ENCODE results near the gene UBAC1. TPM values are rescaled to one million over a fixed set of nuclear protein-coding genes. Genes with fewer than 3 reads are reported as not detected.

Gene UBAC1
- polyA plus RNA-seq, 1 donor from 2014 or later = 92.3 TPM

- H3F3A ChIP-seq (ENCODE audit: insufficient read depth, low read length, poor library complexity, severe bottlenecking) = no peaks in the 10 kb centered on the region
- no peaks in the 10 kb centered on the region for H3K79me2 ChIP-seq (replicated peaks; ENCODE audit: insufficient read depth, low read length)
- no peak for TF ChIP-seq RAD21 (conservative IDR thresholded peaks at IDR 0.05)
- no peak for TF ChIP-seq EZH2 (IDR thresholded peaks at IDR 0.05; ENCODE audit: borderline replicate concordance, insufficient read depth, low read length, poor library complexity, severe bottlenecking)
- TF ChIP-seq, protein P1, sequence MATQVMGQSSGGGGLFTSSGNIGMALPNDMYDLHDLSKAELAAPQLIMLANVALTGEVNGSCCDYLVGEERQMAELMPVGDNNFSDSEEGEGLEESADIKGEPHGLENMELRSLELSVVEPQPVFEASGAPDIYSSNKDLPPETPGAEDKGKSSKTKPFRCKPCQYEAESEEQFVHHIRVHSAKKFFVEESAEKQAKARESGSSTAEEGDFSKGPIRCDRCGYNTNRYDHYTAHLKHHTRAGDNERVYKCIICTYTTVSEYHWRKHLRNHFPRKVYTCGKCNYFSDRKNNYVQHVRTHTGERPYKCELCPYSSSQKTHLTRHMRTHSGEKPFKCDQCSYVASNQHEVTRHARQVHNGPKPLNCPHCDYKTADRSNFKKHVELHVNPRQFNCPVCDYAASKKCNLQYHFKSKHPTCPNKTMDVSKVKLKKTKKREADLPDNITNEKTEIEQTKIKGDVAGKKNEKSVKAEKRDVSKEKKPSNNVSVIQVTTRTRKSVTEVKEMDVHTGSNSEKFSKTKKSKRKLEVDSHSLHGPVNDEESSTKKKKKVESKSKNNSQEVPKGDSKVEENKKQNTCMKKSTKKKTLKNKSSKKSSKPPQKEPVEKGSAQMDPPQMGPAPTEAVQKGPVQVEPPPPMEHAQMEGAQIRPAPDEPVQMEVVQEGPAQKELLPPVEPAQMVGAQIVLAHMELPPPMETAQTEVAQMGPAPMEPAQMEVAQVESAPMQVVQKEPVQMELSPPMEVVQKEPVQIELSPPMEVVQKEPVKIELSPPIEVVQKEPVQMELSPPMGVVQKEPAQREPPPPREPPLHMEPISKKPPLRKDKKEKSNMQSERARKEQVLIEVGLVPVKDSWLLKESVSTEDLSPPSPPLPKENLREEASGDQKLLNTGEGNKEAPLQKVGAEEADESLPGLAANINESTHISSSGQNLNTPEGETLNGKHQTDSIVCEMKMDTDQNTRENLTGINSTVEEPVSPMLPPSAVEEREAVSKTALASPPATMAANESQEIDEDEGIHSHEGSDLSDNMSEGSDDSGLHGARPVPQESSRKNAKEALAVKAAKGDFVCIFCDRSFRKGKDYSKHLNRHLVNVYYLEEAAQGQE (IDR thresholded peaks at IDR 0.05; ENCODE audit: borderline replicate concordance) = no peak
- no peak for TF ChIP-seq MXI1 (conservative IDR thresholded peaks at IDR 0.05; ENCODE audit: poor library complexity, severe bottlenecking)
- no peak for TF ChIP-seq POLR2AphosphoS5 (IDR thresholded peaks at IDR 0.05)
- TF ChIP-seq SMC3 (conservative IDR thresholded peaks at IDR 0.05; ENCODE audit: poor library complexity) = no peak
- TF ChIP-seq TAF1 (IDR thresholded peaks at IDR 0.05; ENCODE audit: low read depth) = no peak
- TF ChIP-seq, protein P2, sequence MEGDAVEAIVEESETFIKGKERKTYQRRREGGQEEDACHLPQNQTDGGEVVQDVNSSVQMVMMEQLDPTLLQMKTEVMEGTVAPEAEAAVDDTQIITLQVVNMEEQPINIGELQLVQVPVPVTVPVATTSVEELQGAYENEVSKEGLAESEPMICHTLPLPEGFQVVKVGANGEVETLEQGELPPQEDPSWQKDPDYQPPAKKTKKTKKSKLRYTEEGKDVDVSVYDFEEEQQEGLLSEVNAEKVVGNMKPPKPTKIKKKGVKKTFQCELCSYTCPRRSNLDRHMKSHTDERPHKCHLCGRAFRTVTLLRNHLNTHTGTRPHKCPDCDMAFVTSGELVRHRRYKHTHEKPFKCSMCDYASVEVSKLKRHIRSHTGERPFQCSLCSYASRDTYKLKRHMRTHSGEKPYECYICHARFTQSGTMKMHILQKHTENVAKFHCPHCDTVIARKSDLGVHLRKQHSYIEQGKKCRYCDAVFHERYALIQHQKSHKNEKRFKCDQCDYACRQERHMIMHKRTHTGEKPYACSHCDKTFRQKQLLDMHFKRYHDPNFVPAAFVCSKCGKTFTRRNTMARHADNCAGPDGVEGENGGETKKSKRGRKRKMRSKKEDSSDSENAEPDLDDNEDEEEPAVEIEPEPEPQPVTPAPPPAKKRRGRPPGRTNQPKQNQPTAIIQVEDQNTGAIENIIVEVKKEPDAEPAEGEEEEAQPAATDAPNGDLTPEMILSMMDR (IDR thresholded peaks at IDR 0.05; ENCODE audit: poor library complexity, severe bottlenecking) = no peak
- TF ChIP-seq EP300 (conservative IDR thresholded peaks at IDR 0.05; ENCODE audit: poor library complexity, severe bottlenecking) = no peak
- H3K9me3 ChIP-seq (ENCODE audit: low read length) = no peaks in the 10 kb centered on the region
- H3K4me3 ChIP-seq (ENCODE audit: low read length) = no peak overlapping the region
- no peaks in the 10 kb centered on the region for H3K9me2 ChIP-seq (ENCODE audit: insufficient read depth, low read length)
- no peaks in the 10 kb centered on the region for H4K20me1 ChIP-seq (ENCODE audit: insufficient read depth)
- no peaks in the 10 kb centered on the region for H3K36me3 ChIP-seq (ENCODE audit: insufficient read depth, low read length)
- H3K27ac ChIP-seq (ENCODE audit: low read length) = no peak overlapping the region
- H3K9ac ChIP-seq (ENCODE audit: low read length) = no peak overlapping the region
- no peak overlapping the region for H3K4me2 ChIP-seq (ENCODE audit: low read length)
- no peak overlapping the region for H2AFZ ChIP-seq (ENCODE audit: low read depth, low read length)
- H3K27me3 ChIP-seq (ENCODE audit: insufficient read depth, low read depth, low read length) = no peaks in the 10 kb centered on the region
These were observed 18.5 kb upstream of the UBAC1 start for GRCh38 chr9:135979547-135980166.

DNA sequence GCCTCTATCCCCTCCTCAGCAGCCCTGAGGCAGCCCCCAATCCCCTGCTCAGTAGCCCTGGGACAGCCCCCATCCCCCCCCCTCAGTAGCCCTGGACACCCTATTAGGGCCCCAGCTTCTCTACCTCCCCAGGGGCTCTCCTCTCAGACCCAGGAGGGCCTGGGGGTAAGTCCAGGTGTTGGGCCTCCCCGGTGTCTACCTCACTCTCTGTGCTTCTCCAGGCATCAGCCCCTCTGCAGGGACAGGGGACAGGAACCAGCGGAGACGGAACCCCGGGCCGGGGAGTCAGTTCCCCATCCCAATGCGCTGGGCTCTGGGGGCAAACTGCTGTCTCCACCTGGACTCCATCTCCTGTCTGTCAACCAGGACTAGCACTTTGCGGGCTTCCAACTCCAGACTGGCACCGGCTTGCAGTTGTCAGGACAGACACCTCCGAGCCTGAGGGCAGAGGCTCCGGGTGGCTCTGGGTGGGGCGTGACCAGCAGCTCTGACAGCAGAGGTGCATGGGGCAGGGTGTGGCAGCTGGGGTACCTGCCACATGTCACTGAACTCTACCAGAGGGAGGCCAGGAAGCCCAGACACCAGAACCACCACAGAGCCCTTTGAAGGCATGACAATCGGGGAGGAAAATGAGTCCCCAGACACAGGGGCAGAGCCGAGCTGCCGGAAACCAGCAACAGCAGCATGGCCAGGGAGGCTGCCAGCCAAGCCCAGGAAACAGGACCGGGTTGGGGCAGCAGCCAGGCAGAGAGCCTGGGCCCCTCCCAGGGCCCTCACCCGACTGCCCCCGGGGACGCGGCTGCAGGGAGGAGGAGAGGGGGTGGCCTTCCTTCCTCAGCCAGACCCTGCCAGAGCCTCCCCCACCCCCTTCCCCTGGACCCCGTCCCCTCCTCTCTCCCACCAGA is 17.7 kb upstream of the UBAC1 start:
- Histone ChIP-seq H3K27me3 (ENCODE audit: insufficient read depth, low read depth, low read length) (no peaks in the 10 kb centered on the region), H3K9me2 (ENCODE audit: insufficient read depth, low read length) (no peaks in the 10 kb centered on the region), H3K27ac (ENCODE audit: low read length) (no peak overlapping the region), H3K4me3 (ENCODE audit: low read length) (no peak overlapping the region), H2AFZ (ENCODE audit: low read depth, low read length) (no peak overlapping the region), H3K9ac (ENCODE audit: low read length) (no peak overlapping the region), H3K36me3 (ENCODE audit: insufficient read depth, low read length) (no peaks in the 10 kb centered on the region), H3K9me3 (ENCODE audit: low read length) (no peaks in the 10 kb centered on the region), H4K20me1 (ENCODE audit: insufficient read depth) (no peaks in the 10 kb centered on the region), H3K79me2 (replicated peaks; ENCODE audit: insufficient read depth, low read length) (no peaks in the 10 kb centered on the region), H3K4me2 (ENCODE audit: low read length) (no peak overlapping the region), H3F3A (ENCODE audit: insufficient read depth, low read length, poor library complexity, severe bottlenecking) (no peaks in the 10 kb centered on the region)
- TF ChIP-seq, protein P1 (IDR thresholded peaks at IDR 0.05; ENCODE audit: borderline replicate concordance) = no peak
- TF ChIP-seq EZH2 (IDR thresholded peaks at IDR 0.05; ENCODE audit: borderline replicate concordance, insufficient read depth, low read length, poor library complexity, severe bottlenecking) = no peak
